Neural progenitor cell (in vitro differentiated cells): ENCODE results near the gene CARNS1. TPM values are rescaled to one million over a fixed set of nuclear protein-coding genes. Genes with fewer than 3 reads are reported as not detected.
A peak's percentile ranks its signal among the peaks of the same experiment; 100 is the strongest.

Experiments
- DNase-seq: peaks from one replicate; pipeline ENCODE4 v3.0.0-alpha.2; 2016; ENCODE audit warnings: low spot score
- H2AFZ ChIP-seq: fragments of 200-600 bp; sonication (generic); replicated peaks from 2 replicates; pipeline ENCODE4 v1.6.1; 2016; ENCODE audit warnings: antibody characterized with exemption
- H3F3A ChIP-seq: fragments of 200-600 bp; sonication (generic); 2 replicates; pipeline ENCODE4 v1.6.1; 2016; ENCODE audit warnings: antibody characterized with exemption, low read depth
- H3K27ac ChIP-seq: fragments of 200-600 bp; sonication (generic); 2 replicates; pipeline ENCODE4 v1.5.1; 2016; ENCODE audit warnings: mild to moderate bottlenecking
- H3K27me3 ChIP-seq: fragments of 200-600 bp; sonication (generic); 2 replicates; pipeline ENCODE4 v1.6.1; 2016; ENCODE audit warnings: mild to moderate bottlenecking, moderate library complexity
- H3K36me3 ChIP-seq: fragments of 200-600 bp; sonication (generic); 2 replicates; pipeline ENCODE4 v1.5.1; 2016
- H3K4me1 ChIP-seq: fragments of 200-600 bp; sonication (generic); 2 replicates; pipeline ENCODE4 v1.6.1; 2016; ENCODE audit warnings: mixed run types
- H3K4me2 ChIP-seq: fragments of 200-600 bp; sonication (generic); 2 replicates; pipeline ENCODE4 v1.6.1; 2016
- H3K4me3 ChIP-seq: fragments of 200-600 bp; sonication (generic); 2 replicates; pipeline ENCODE4 v1.5.1; 2016
- H3K79me2 ChIP-seq: fragments of 200-600 bp; sonication (generic); 2 replicates; pipeline ENCODE4 v1.6.1; 2016; ENCODE audit warnings: low read depth
- H3K9ac ChIP-seq: fragments of 200-600 bp; sonication (generic); 2 replicates; pipeline ENCODE4 v1.6.1; 2016
- H3K9me3 ChIP-seq: fragments of 200-600 bp; sonication (generic); 2 replicates; pipeline ENCODE4 v1.5.1; 2016; ENCODE audit warnings: low read depth
- H4K20me1 ChIP-seq: fragments of 200-600 bp; sonication (generic); 2 replicates; pipeline ENCODE4 v1.6.1; 2016; ENCODE audit warnings: low read depth
- H3K27ac Mint-ChIP-seq: 3 replicates; pipeline ENCODE4 v1.8.0; 2021; ENCODE audit warnings: mixed read lengths
- H3K27me3 Mint-ChIP-seq: 2 replicates; pipeline ENCODE4 v1.8.0; 2022; ENCODE audit warnings: low read depth, mild to moderate bottlenecking, inconsistent platforms, moderate library complexity, mixed read lengths; ENCODE audit not compliant: insufficient read depth
- H3K36me3 Mint-ChIP-seq: 3 replicates; pipeline ENCODE4 v1.8.0; 2021; ENCODE audit warnings: mixed read lengths
- H3K4me1 Mint-ChIP-seq: 3 replicates; pipeline ENCODE4 v1.8.0; 2021; ENCODE audit warnings: mixed read lengths
- H3K4me3 Mint-ChIP-seq: 3 replicates; pipeline ENCODE4 v1.8.0; 2021; ENCODE audit warnings: mild to moderate bottlenecking, moderate library complexity, mixed read lengths
- H3K9me3 Mint-ChIP-seq: 3 replicates; pipeline ENCODE4 v1.8.0; 2020; ENCODE audit warnings: mixed read lengths
- EZH2 ChIP-seq: fragments of 200-600 bp; sonication (generic); IDR thresholded peaks from 2 replicates; pipeline ENCODE4 v1.6.1; 2017; ENCODE audit warnings: antibody characterized with exemption, mild to moderate bottlenecking, moderate library complexity
- EZH2phosphoT487 ChIP-seq: fragments of 200-600 bp; sonication (generic); IDR thresholded peaks from 2 replicates; pipeline ENCODE4 v1.6.1; 2017; ENCODE audit warnings: antibody characterized with exemption
- total RNA-seq: library from RNA; depleted of rRNA; stranded (reverse); fragments of >200 nt; gene quantifications from 2 replicates; pipeline ENCODE4 v1.2.3, GENCODE V29; 2015; ENCODE audit warnings: low replicate concordance
- TF ChIP-seq, protein P1 (sequence below): fragments of 200-600 bp; sonication (generic); IDR thresholded peaks from 2 replicates; pipeline ENCODE4 v1.5.1; 2017; ENCODE audit warnings: antibody characterized with exemption, mild to moderate bottlenecking

Gene CARNS1
- total RNA-seq, 1 donor from 2014 or later, result 0.52 TPM

DNA sequence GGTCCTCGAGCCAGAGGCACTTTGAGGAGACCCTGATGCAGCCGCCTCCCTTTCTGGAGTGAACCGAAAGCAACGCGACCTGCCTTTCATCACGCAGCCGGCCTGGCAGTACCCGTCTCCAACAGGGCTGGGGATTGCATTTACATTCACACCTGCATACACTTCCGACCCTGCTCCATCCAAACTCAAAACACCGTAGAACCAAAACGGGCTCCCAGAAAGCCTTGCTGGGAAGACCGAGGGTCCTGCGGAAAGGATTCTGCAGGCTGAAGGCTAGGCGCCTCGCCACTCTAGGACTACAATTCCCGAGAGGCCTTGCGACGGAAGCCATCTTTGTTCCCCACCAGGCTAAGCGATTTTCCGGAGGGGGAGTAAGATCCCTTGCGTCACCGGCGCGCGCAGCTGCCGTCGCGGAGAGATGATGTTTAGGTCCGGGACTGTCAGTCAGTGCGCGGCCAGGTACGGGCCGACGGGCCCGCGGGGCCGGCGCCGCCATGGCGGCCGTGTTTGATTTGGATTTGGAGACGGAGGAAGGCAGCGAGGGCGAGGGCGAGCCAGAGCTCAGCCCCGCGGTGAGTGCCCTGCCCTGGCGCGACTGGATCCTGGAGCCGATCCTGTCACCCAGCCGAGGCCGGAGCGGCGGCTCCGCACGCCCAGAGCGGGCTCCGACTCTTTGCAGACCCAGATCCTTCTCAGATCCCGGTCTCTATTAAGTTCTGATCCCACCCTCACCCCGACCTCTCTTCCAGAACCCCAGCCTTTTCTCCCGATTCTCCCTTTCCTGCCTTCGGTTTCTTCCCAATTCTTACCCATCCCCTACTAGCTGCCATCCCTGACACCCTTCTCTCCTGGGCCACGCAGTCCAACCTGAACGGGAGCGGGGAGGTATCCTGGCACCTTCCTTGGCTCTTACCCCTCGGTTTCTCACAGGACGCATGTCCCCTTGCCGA lies 12.8 kb downstream of the CARNS1 start, which contains the start of gene RPS6KB2:
Gene RPS6KB2, plus strand, starts transcription at position 443 of the 950 bp plus-strand sequence. Its CDS starts 52 bp downstream, at position 495.
- Mint-ChIP-seq H3K36me3 (peaks cover 9% of the 10 kb centered on the region), H3K9me3 (no peaks in the 10 kb centered on the region)

DNA sequence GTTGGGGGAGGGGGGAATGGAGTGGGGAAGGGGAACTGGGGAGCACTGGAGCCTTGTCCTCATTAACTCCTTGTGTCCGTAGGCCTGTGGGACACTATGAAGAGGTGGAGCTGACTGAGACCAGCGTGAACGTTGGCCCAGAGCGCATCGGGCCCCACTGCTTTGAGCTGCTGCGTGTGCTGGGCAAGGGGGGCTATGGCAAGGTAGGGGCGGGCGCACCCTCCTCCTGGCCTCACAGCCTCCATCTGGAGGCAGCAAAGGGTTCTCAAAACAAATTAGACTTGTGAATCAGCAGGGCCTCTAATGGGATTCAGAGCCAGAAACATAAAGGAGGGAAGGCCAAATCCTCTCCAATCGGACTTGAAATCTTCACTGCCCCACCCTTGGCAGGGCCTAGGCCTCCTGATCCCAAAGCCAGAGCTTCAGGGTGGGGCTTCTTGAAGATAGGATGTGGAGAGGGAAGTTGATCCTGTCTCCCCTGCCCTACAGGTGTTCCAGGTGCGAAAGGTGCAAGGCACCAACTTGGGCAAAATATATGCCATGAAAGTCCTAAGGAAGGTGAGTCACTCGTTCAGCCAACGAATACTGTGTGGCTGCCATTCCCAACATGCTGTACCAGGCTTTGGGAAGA lies 13.7 kb downstream of the CARNS1 start:
- Mint-ChIP-seq H3K4me3 (peak overlapping the region; percentile 93), H3K9me3 (no peaks in the 10 kb centered on the region)
- no peak for DNase-seq

More for the DNA sequence above, 12.8 kb downstream of the CARNS1 start, which contains the start of gene RPS6KB2:
- TF ChIP-seq, protein P1, sequence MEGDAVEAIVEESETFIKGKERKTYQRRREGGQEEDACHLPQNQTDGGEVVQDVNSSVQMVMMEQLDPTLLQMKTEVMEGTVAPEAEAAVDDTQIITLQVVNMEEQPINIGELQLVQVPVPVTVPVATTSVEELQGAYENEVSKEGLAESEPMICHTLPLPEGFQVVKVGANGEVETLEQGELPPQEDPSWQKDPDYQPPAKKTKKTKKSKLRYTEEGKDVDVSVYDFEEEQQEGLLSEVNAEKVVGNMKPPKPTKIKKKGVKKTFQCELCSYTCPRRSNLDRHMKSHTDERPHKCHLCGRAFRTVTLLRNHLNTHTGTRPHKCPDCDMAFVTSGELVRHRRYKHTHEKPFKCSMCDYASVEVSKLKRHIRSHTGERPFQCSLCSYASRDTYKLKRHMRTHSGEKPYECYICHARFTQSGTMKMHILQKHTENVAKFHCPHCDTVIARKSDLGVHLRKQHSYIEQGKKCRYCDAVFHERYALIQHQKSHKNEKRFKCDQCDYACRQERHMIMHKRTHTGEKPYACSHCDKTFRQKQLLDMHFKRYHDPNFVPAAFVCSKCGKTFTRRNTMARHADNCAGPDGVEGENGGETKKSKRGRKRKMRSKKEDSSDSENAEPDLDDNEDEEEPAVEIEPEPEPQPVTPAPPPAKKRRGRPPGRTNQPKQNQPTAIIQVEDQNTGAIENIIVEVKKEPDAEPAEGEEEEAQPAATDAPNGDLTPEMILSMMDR, result no peak
- TF ChIP-seq EZH2phosphoT487, result no peak
- no peak for TF ChIP-seq EZH2
- Histone ChIP-seq H3K4me1 (peaks cover 9% of the 10 kb centered on the region), H3K79me2 (peaks cover 12% of the 10 kb centered on the region), H3K36me3 (no peaks in the 10 kb centered on the region), H4K20me1 (no peaks in the 10 kb centered on the region), H3F3A (peaks cover 7% of the 10 kb centered on the region), H3K27ac (no peak within 1 kb of the TSS), H3K27me3 (no peaks in the 10 kb centered on the region), H3K4me3 (peak within 1 kb of the TSS; percentile 99), H3K4me2 (peak within 1 kb of the TSS; percentile 100), H3K9me3 (no peaks in the 10 kb centered on the region), H3K9ac (peak within 1 kb of the TSS; percentile 94), H2AFZ (peak within 1 kb of the TSS; percentile 97)
- Mint-ChIP-seq H3K27me3 (peaks cover 9% of the 10 kb centered on the region), H3K27ac (peak within 1 kb of the TSS; percentile 79), H3K4me3 (peak within 1 kb of the TSS; percentile 93), H3K4me1 (peaks cover 17% of the 10 kb centered on the region)
- DNase-seq, result peak; percentile 99

DNA sequence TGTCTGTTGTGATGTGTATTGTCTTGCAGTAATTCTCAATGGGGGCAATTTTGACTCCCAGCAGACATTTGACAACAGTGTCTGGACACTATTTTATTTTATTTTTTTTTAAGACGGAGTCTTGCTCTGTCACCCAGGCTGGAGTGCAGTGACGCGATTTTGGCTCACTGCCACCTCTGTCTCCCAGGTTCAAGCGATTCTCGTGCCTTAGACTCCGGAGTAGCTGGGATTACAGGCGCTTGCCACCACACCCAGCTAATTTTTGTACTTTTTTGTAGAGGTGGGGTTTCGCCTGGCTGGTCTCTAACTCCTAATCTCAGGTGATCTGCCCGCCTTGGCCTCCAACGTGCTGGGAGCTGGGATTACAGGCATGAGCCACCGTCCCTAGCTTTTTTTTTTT lies 14.2 kb downstream of the CARNS1 start:
- peaks cover 9% of the 10 kb centered on the region for H3K4me1 ChIP-seq
- DNase-seq, result no peak
- Mint-ChIP-seq H3K4me3 (peak overlapping the region; percentile 93), H3K27me3 (peaks cover 9% of the 10 kb centered on the region), H3K9me3 (no peaks in the 10 kb centered on the region), H3K4me1 (peaks cover 14% of the 10 kb centered on the region), H3K36me3 (peaks cover 9% of the 10 kb centered on the region), H3K27ac (no peak overlapping the region)
- no peaks in the 10 kb centered on the region for H3K27me3 ChIP-seq
- H3K9me3 ChIP-seq, result no peaks in the 10 kb centered on the region
- H3K27ac ChIP-seq, result no peak overlapping the region
- peaks cover 7% of the 10 kb centered on the region for H3F3A ChIP-seq
- no peak overlapping the region for H3K4me3 ChIP-seq
- no peak overlapping the region for H3K9ac ChIP-seq
- no peaks in the 10 kb centered on the region for H3K36me3 ChIP-seq
- peaks cover 12% of the 10 kb centered on the region for H3K79me2 ChIP-seq
- H3K4me2 ChIP-seq, result no peak overlapping the region
- H2AFZ ChIP-seq, result no peak overlapping the region
- TF ChIP-seq, protein P1, result no peak
- TF ChIP-seq EZH2 (no peak), EZH2phosphoT487 (no peak)
- no peaks in the 10 kb centered on the region for H4K20me1 ChIP-seq

More for the DNA sequence above, 13.7 kb downstream of the CARNS1 start:
- H3K27me3 ChIP-seq, result no peaks in the 10 kb centered on the region
- no peak overlapping the region for H3K27ac ChIP-seq
- H3K4me2 ChIP-seq, result peak overlapping the region; percentile 100
- H3K4me1 Mint-ChIP-seq, result peaks cover 17% of the 10 kb centered on the region
- peak overlapping the region; percentile 99 for H3K4me3 ChIP-seq
- H3K9ac ChIP-seq, result peak overlapping the region; percentile 94
- peaks cover 12% of the 10 kb centered on the region for H3K79me2 ChIP-seq
- H3K27ac Mint-ChIP-seq, result no peak overlapping the region
- peaks cover 7% of the 10 kb centered on the region for H3F3A ChIP-seq
- H2AFZ ChIP-seq, result peak overlapping the region; percentile 90
- no peak for TF ChIP-seq EZH2phosphoT487
- TF ChIP-seq EZH2, result no peak
- TF ChIP-seq, protein P1, result no peak
- H3K27me3 Mint-ChIP-seq, result peaks cover 9% of the 10 kb centered on the region
- H3K36me3 ChIP-seq, result no peaks in the 10 kb centered on the region
- H4K20me1 ChIP-seq, result no peaks in the 10 kb centered on the region
- peaks cover 9% of the 10 kb centered on the region for H3K4me1 ChIP-seq
- H3K9me3 ChIP-seq, result no peaks in the 10 kb centered on the region
- peaks cover 9% of the 10 kb centered on the region for H3K36me3 Mint-ChIP-seq
